Activated CD4-positive, CD25-positive, alpha-beta regulatory T cell treated with anti-CD3 and anti-CD28 coated beads, Interleukin-2, amount 50 U/mL, for 16 hours (primary cell): Measurements from ENCODE around the gene CAPZA2.

Source experiments
- DNase-seq: peaks from one replicate; pipeline ENCODE4 v3.0.0-alpha.2; 2020; ENCODE audit warnings: low read depth, low spot score

The CAPZA2 gene

DNA sequence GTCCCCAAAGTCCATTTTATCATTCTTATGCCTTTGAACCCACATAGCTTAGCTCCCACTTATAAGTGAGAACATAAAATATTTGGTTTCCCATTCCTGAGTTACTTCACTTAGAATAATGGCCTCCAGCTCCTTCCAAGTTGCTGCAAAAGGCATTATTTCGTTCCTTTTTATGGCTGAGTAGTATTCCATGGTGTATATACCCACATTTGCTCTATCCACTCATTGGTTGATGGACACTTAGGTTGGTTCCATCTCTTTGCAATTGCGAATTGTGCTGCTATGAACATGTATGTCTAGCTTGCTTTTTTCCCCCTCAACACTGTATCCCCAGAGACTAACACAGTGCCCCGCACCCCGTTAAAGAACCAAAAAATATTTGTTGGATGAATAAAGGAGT, 670 bp upstream of the CAPZA2 start:
- DNase-seq = no peak

DNA sequence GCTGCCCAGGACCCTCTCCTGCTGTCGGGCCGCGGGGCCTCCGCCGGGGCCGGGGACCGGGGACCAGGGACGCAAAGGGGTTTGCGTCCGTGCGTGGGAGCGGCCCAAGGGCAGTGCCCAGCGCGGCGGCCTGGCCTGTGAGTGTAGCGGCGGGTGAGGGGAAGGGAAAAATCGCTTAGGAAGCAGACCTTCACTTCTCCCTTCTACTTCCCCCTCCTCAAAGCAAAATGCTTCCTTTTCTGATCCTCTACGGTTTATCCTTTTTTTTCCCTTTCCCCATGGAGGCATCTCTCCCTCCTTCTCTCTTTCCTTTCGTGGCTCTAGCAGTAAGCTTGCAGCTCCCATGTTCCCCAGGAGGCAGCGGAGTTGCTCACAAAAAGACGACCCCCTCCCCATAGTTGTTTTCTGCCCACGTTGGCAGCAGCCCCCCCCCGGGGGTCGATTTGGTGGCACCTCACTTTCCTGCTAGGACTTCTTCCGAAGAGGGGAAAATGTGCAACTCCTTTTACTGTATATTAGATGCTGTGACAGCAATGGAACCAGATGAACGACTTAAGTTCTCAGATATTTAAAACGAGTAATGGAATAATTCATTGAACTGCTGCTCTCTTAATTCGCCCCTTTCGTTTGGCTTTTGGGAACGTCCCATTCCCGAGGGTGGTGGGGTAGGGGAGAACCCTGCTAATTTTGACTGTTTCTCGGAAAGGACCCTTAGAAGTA, 724 bp downstream of the CAPZA2 start:
- DNase-seq = no peak

DNA sequence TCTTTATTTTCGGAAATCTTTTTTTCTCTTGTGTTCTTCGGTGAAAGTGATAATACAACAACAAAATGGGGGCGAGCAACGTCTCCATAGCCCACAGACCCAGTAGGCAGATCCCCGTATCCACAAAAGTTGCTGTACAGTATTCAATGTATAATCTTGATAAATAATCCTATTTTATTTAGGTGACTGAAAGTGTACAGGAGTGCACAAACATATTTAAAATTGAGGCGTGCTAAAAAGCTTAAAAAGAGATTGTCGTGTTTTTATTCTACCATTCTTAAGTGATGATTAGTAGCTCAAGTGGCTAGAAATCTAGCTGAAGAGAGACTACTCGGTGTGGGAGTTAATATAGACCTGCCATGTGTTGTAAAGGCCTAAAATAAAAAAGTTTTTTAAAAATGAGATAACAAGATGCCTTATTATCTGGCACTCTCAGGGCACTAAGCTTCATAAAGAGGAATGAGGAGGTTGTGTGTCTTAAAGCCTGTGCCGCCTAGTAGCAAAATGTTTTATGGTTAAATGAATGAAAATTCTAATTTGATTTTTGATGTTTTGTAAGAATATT, 1.6 kb downstream of the CAPZA2 start:
- DNase-seq = no peak

DNA sequence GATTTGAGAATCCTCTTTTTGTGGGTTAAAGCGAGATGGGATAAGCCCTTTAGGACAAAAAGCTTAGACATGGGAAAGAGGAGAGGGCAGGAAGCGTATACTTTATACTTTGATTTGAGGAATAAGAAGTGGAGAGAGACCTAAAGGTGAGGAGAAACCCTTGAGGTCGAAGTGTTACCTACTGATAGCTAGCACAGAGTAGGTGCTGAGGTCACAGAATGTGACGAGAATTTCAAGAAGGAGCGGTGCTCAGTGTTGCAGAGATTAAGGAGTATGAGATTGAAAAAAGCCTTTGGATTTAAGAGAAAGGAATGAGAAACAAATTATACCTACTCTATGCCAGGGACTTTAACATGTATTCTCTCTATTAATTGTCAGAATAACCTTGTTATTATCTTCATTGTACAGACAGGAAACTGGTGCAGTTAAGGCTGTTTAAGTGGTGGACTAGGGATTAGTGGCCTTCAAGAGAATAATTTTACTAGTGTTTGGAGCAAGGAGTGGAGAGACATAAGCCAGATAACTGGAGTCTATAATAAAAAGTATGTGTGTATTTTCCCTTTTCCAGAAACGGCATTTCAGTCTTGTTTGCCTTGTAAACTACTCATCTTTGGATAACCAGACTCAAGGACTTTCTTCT, 8.8 kb downstream of the CAPZA2 start:
- no peak for DNase-seq

DNA sequence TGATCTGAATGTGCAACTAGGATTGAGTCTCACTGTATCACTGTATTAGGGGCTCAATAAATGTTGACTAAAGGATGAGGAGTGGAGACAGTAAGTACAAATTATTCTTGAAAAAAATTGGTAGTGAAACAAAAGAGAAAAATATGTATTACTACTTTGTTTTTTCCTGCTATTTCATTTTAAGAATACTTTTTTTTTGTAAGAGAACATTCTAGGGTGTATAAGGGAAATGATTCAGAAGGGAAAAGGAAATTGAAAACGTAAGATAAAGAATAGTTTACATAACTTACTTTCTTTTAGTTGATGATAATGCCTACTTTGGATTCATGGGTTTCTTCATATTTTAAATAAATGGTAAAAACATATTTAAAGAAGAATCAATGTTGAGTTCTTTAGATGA, 9.6 kb downstream of the CAPZA2 start:
- DNase-seq = no peak

DNA sequence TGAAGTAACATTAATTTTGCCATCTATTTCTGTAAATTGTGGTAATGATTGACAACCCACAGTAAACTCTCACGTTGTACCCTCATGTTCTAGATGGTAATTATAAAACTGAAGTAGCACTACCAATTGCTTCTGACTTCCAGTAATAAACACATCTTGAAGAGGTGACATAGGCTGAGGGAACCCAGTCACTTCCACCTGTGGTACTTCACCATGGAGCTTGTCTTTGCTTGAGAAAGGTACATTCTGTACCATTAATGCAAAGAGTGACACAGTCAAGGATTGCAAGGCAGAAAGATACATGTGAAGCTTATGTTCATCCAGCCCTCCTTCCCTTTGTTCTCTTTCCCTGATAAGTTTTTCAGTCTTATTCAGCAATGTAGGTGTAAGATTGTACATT, 11.2 kb downstream of the CAPZA2 start:
- no peak for DNase-seq

DNA sequence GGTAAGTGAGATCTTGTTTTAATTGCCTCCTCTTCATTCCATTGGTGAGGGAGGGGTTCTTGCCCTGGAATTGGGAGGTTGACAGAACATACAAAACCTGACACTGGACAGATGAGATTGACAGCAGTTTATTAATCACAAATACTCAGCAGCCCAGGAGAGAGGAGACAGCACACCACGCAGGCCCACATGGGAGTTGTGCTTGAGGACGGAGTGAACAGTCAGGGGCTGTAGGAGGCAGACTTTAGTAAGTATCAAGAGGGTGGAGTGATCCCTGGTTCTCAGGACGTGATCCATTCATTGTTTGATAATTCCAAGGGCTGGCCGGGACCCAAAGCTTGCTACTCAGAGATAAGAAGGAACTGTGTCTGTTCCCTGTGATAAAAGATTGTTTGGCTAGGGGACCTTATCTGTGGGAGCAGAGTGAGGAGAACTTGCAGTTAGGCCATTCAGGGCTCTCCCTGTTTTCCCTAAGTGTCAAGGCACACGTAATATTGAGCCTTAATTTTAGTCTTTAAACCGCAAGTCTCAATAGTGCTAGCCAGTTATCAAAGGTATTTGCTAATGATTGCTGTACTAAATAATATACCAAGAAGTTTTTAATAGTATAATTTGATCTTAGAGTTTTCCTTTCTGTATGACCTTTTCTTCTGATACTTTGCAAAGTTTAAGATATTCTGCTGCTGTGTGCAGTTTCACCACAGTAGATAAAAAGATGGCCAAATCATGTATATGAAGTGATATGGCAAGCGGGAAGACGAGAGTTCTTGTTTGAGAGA, 14.5 kb downstream of the CAPZA2 start:
- DNase-seq = no peak

DNA sequence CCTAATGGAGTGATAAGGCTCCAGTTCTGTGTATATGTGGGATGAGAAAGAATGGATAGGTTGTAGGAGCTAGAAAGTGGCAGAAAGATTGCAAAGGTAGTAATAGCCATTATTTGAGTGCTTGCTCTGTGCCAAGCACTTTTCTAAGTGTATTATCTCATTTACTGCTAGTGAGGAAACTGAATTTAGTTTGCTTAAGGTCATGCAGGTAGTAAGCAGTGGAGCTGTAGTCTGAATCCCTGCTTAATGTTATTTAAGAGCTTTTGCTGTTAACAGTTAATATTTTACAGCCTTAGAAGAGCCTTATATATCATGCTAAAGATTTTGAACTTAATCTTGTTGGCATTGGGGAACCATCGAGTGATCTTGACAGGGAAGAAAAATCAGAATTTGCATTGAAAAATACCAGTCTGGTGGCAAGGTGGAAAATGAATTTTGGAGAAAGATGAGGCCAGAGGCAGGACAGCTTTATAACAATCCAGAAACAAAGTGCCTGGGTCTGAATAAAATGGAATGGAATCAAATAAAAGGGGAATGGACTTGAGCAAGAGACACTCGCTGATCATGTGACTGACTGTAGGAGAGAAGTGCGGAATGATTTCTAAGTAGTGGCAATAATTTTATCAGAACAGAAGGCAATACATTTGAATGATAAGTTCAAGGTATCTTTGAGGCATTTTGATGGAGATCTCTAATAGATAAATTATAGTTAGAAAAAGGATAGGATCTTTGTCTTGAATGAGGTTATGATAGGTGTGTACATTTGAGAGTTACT, 15.2 kb downstream of the CAPZA2 start:
- no peak for DNase-seq

DNA sequence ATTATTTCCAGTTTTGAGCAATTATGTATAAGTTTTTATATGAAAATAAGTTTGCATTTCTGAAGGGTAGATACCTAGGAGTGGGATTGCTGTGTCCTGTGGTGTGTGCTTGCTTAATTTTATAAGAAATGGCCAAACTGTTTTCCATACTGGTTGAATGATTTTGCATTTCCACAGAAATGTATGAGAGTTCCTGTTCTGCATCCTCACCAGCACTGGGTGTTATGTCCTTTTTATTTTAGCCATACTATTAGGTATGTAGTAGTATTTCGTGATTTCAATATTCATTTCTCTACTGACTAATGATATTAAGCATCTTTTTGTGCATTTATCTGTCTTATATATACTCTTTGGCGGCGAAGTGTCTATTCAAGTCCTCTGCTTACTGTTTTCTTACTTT, 22.3 kb downstream of the CAPZA2 start:
- DNase-seq = no peak

DNA sequence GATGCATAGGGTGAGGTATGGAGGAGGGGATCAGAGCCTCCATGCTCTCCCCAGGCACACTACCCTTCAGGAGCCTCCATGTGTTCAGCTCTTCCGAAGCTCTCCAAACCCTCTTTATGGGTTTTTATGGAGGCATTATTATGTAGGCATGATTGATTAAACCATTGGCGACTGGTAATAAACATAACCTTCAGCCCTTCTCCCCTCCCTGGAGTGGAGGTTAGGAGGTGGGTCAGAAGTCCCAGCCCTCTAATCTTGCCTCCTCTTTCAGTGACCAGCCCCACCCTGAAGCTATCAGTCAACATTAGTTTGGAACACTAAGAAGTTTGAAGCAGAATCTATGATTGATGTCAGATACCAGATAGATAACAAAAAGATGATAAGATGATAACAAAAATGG, 23.3 kb downstream of the CAPZA2 start:
- DNase-seq = no peak

DNA sequence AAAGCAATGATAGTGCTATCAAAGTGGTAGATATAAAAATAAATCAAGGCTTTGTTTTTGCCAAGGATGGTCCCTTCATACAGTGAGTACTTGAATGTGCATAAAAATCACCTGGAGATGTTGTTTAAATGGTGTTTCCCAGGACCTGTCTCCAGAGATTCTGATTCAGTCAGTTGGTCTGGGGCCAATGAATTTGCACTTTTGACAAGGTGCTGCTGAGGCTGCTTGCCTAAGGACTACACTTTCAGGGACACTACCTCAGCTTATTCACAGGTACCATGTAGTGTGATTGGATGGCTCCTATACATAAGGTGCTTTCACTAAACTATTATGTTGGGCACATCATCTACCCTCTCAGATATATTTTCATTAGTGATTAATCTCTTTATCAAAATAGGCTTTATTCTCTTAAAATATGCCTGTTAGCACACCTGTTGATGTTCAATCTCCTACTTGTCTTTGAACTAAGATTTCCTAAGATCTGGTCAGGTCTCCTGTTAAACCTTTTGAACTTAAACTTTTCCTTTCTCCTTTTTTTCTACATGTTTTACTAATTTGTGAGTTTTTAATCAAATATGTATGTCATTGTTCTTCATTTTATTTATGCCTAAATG, 24.3 kb downstream of the CAPZA2 start:
- DNase-seq = no peak

DNA sequence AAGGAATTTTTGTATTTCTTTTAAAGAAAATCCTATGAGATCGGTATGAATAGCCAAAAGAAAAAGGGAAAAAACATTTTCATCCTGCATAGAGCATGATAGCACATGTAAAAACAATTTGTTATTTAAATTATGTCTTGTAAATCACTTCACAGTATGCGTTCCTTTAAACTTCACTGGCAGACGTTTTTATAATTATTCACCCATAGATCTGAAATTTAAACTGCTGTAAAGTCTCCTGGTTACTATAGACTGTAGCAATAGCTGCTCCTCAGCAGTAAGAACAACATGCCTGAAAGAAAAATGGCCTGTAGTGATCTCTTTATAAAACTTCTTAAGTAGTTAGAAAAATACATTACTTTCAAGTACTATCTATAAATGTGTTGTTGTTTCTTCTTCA, 26.5 kb downstream of the CAPZA2 start:
- DNase-seq = no peak

DNA sequence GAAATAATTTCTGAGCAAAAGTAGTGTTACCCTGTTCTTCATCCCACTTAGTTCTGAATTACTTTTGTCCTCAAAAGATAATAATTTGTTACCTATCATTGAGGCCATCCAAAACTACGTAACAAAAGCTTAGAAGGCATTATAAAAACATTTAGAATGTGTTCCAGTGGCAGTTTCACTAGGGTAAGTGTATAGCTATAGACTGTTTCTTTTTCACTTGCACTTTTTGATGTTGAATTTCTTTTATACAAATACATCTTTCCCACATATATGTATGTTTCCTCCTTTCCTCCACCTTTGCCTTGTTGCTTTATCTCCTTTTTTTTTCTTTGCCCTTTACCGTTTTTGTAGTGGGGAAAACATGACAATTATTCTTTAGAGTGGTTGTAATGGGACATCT, 33.5 kb downstream of the CAPZA2 start:
- DNase-seq = no peak

DNA sequence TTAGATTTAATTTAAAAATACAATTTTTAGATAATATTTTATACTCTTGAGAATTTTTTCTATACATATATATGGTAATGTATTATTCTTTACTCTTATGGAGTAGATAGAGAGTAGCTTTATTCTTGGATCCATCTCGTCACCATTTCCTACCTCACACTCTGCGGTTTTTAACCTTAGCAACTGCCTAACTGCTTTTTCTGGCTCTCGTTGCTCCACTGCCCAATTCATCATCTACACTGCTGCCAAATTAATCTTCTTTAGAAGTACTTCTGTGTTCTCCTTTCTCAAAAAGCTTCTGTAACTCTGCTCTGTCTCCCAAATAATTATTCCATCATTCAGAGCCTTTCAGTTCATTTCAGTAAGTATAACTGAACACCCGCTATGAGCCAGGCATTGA, 35.3 kb downstream of the CAPZA2 start:
- no peak for DNase-seq

DNA sequence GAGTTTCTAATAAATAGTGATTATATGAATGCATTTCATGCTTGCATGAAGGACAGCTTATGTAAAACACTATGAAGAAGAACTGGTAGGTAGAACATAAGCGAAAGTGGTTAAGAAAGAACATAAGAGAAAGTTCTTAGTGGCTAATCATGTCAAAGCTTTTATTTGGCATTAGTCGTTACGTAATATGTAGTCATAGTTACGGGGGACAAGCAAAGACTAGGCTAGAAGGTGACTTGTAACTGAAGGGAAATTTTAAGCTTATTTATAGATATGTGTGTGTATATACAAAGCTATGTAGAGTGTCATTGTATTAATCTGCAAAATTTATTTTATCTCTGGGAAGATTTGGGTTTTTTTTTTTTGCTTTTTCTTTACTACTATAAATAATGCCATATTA, 36.9 kb downstream of the CAPZA2 start:
- no peak for DNase-seq

DNA sequence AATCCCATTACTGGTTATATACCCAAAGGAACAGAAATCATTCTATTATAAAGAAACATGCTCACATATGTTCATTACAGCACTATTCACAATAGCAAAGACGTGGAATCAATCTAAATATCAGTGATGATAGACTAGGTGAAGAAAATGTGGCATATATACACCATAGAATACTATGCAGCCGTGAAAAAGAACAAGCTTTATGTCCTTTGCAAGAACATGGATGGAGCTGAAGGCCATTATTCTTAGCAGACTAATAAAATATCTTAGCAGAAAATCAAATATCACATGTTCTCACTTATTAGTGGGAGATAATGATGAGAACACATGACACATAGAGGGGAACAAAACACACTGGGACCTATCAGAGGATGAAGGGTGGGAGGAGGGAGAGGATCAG, 38.8 kb downstream of the CAPZA2 start:
- no peak for DNase-seq

DNA sequence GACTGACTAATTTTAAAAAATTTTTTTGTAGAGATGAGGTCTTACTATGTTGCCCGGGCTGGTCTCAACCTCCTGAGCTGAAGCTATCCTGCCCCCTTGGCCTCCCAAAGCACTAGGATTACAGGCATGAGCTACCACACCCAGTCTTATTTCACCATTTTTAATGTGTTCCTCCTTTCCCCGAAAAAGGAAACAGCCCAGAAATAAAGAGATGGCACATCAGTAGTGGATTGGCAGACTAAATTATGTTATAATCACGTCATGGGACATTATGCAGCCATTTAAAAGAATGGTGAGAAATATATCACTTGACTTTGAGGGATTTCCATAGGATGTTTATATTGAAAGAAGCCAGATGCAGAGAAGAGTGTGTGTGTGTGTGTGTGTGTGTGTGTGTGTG, 40.5 kb downstream of the CAPZA2 start:
- DNase-seq = no peak

DNA sequence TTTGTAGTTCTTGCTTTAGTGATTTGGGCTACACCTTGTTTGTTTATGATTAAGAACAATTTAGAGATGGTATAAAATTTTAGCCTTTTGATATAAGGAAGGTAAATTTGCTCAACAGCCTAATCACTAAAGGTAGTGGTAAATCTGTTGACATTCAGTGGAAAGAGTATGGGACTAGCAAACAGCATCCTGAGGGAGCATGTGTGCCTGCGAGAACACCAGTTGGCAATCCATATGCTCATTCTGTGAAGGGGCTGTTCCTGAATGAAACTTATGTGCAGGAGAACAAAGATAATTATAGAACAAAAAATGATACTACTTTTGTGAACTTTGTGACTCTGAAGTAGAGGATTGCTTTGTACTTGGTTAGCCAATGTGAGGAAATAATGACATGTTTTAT, 44.0 kb downstream of the CAPZA2 start:
- no peak for DNase-seq

DNA sequence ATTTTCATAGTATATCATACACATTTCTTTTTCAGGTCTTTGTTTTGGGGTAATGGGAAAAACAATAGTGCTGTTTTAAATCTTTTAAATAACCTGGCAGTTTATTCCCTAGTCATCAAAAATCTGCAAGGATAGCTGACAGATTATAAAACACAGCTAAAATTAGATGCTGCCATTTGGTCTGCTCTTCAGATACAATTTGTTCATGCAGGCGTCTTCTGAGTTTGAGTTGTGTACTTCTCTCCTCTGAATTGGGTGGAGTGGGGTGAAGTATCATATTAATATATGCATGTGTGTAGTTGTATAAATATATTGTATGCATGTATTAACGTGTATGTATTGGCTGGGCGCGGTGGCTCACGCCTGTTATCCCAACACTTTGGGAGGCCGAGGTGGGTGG, 48.0 kb downstream of the CAPZA2 start:
- DNase-seq = no peak

DNA sequence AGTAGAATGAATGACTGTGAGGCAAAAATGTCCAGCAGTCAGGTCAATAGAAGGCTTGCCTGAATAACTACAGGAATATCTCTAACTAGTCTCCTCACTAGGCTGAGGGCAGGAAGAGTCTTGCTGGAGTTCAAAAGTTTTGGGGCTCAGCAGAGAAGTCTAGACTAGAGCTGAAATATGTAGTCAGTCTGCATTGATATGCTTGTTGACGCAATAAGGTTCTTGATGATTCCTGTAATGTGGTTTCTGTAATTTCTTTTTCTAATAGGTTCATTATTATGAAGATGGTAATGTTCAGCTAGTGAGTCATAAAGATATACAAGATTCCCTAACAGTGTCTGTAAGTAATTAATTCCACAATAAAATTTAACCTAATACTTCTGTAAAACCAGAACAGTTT, 49.4 kb downstream of the CAPZA2 start:
- DNase-seq = no peak

DNA sequence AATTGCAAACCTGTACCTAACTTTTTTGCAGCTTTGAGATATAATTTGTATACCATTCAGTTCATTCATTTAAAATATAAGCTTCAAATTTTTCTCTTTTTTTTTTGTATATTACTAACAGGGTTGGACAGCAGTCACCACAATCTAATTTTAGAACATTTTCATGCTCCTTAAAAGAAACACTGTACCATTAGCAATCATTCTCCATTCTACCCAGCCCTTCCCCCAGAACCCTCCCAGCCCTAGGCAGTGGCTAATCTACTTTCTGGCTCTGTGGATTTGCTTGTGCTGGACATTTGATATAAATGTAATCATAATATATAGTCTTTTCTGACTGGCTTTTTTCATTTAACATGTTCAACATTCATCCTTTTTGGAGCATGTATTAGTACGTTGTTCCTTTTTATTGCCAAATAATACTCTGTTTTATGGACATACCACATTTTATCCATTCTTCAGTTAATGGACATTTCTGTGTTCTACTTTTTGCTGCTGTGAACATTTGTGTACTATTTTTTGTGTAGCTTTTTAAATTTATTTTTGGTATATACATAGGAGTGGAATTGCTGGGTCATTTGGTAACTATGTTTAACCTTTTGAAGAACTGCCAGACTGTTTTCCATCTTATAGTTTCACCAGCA, 50.0 kb downstream of the CAPZA2 start:
- DNase-seq = no peak
